Nephron progenitor cell (in vitro differentiated cells): ENCODE measurements around the gene PDS5B.

Experiments
- DNase-seq: peaks from one replicate; pipeline ENCODE4 v3.0.0; 2021
- H3K27ac Mint-ChIP-seq: 2 replicates; pipeline ENCODE4 v1.8.0; 2021; ENCODE audit warnings: mild to moderate bottlenecking, moderate library complexity, mixed read lengths
- H3K27me3 Mint-ChIP-seq: 2 replicates; pipeline ENCODE4 v1.8.0; 2021; ENCODE audit warnings: mild to moderate bottlenecking, low read depth, mixed read lengths; ENCODE audit not compliant: poor library complexity
- H3K36me3 Mint-ChIP-seq: 2 replicates; pipeline ENCODE4 v1.8.0; 2021; ENCODE audit warnings: low read depth, mixed read lengths
- H3K4me1 Mint-ChIP-seq: 2 replicates; pipeline ENCODE4 v1.8.0; 2021; ENCODE audit warnings: mixed read lengths
- H3K4me3 Mint-ChIP-seq: 2 replicates; pipeline ENCODE4 v1.8.0; 2021; ENCODE audit warnings: mild to moderate bottlenecking, moderate library complexity, mixed read lengths
- H3K9me3 Mint-ChIP-seq: 2 replicates; pipeline ENCODE4 v1.8.0; 2021; ENCODE audit warnings: mild to moderate bottlenecking, moderate library complexity, mixed read lengths
- CTCF ChIP-seq: fragments of 200-600 bp; sonication (generic); IDR thresholded peaks from 2 replicates; pipeline ENCODE4 v1.5.0; 2021; ENCODE audit warnings: antibody characterized with exemption

PDS5B gene

GRCh38 chr13:32660227-32660626 is 74.0 kb downstream of the PDS5B start:
- no peak for DNase-seq
- Mint-ChIP-seq H3K4me3 (no peak overlapping the region), H3K9me3 (peaks cover 24% of the 10 kb centered on the region), H3K27ac (peak overlapping the region; percentile 81), H3K27me3 (no peaks in the 10 kb centered on the region), H3K36me3 (peaks cover 51% of the 10 kb centered on the region), H3K4me1 (no peaks in the 10 kb centered on the region)
- no peak for TF ChIP-seq CTCF

- no peak for TF ChIP-seq CTCF
- Mint-ChIP-seq H3K27me3 (no peaks in the 10 kb centered on the region), H3K4me1 (no peaks in the 10 kb centered on the region), H3K4me3 (no peak overlapping the region), H3K9me3 (peaks cover 9% of the 10 kb centered on the region), H3K27ac (no peak overlapping the region), H3K36me3 (peaks cover 41% of the 10 kb centered on the region)
- DNase-seq: no peak
Measured at GRCh38 chr13:32661685-32662084, 75.4 kb downstream of the PDS5B start.

GRCh38 chr13:32663660-32664059 is 77.4 kb downstream of the PDS5B start:
- TF ChIP-seq CTCF: no peak
- Mint-ChIP-seq H3K4me3 (no peak overlapping the region), H3K4me1 (no peaks in the 10 kb centered on the region), H3K36me3 (peaks cover 30% of the 10 kb centered on the region), H3K27me3 (no peaks in the 10 kb centered on the region), H3K27ac (no peak overlapping the region), H3K9me3 (no peaks in the 10 kb centered on the region)
- DNase-seq: no peak

GRCh38 chr13:32666990-32667571 is 80.8 kb downstream of the PDS5B start:
- Mint-ChIP-seq H3K27ac (peak overlapping the region; percentile 18), H3K36me3 (peaks cover 27% of the 10 kb centered on the region)

GRCh38 chr13:32669030-32669646 is 82.9 kb downstream of the PDS5B start:
- no peaks in the 10 kb centered on the region for H3K9me3 Mint-ChIP-seq
- peak; percentile 67 for TF ChIP-seq CTCF
- H3K27me3 Mint-ChIP-seq: no peaks in the 10 kb centered on the region
- peak overlapping the region; percentile 43 for H3K27ac Mint-ChIP-seq
- H3K4me1 Mint-ChIP-seq: no peaks in the 10 kb centered on the region
- no peak for DNase-seq
- peaks cover 43% of the 10 kb centered on the region for H3K36me3 Mint-ChIP-seq
- no peak overlapping the region for H3K4me3 Mint-ChIP-seq

More at GRCh38 chr13:32666990-32667571, 80.8 kb downstream of the PDS5B start:
- TF ChIP-seq CTCF: no peak
- no peak for DNase-seq
- Mint-ChIP-seq H3K27me3 (no peaks in the 10 kb centered on the region), H3K9me3 (no peaks in the 10 kb centered on the region), H3K4me3 (no peak overlapping the region), H3K4me1 (no peaks in the 10 kb centered on the region)

- no peak overlapping the region for H3K4me3 Mint-ChIP-seq
- peaks cover 80% of the 10 kb centered on the region for H3K36me3 Mint-ChIP-seq
- H3K27ac Mint-ChIP-seq: no peak overlapping the region
- TF ChIP-seq CTCF: no peak
- H3K4me1 Mint-ChIP-seq: no peaks in the 10 kb centered on the region
- peaks cover 5% of the 10 kb centered on the region for H3K9me3 Mint-ChIP-seq
- no peak for DNase-seq
- H3K27me3 Mint-ChIP-seq: no peaks in the 10 kb centered on the region
Measured at GRCh38 chr13:32674503-32674902, 88.3 kb downstream of the PDS5B start.
